GM12865 (cell line): ENCODE data around the gene LRRC34.

Experiments used
- DNase-seq: peaks from one replicate; pipeline ENCODE4 v3.0.0; 2010; ENCODE audit warnings: low read depth
- H3K4me3 ChIP-seq: 2 replicates; pipeline ENCODE4 v1.5.1; 2011; ENCODE audit warnings: mild to moderate bottlenecking, low read depth, low read length, control low read depth
- TF ChIP-seq, protein P1 (sequence below): IDR thresholded peaks from 2 replicates; pipeline ENCODE4 v1.5.1; 2011; ENCODE audit warnings: low read length, control low read depth, low read depth, inconsistent platforms; ENCODE audit not compliant: insufficient read depth; ENCODE audit errors: missing control alignments

The LRRC34 gene

DNA sequence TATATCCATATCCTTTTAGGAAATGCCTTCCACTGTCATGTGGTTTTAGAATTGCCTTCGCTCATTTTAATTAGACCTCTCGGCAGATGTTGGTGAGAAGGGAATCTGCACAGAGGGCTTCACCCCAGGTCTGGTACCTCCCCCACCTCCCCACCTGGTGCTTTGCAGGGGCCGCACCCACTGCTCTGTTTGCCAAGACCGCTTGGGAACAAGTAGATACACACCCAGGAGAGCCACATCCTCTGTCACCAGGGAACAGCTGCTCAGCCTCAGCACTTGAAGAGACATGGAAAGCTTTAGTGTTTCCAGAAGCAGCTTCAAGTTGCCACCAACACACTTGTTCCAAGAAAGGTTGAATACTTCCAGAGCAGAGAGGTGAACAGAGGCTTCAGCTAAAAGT is 35.2 kb upstream of the LRRC34 start:
- no peak for DNase-seq
- TF ChIP-seq, protein P1, sequence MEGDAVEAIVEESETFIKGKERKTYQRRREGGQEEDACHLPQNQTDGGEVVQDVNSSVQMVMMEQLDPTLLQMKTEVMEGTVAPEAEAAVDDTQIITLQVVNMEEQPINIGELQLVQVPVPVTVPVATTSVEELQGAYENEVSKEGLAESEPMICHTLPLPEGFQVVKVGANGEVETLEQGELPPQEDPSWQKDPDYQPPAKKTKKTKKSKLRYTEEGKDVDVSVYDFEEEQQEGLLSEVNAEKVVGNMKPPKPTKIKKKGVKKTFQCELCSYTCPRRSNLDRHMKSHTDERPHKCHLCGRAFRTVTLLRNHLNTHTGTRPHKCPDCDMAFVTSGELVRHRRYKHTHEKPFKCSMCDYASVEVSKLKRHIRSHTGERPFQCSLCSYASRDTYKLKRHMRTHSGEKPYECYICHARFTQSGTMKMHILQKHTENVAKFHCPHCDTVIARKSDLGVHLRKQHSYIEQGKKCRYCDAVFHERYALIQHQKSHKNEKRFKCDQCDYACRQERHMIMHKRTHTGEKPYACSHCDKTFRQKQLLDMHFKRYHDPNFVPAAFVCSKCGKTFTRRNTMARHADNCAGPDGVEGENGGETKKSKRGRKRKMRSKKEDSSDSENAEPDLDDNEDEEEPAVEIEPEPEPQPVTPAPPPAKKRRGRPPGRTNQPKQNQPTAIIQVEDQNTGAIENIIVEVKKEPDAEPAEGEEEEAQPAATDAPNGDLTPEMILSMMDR, result no peak
- H3K4me3 ChIP-seq, result no peak overlapping the region

DNA sequence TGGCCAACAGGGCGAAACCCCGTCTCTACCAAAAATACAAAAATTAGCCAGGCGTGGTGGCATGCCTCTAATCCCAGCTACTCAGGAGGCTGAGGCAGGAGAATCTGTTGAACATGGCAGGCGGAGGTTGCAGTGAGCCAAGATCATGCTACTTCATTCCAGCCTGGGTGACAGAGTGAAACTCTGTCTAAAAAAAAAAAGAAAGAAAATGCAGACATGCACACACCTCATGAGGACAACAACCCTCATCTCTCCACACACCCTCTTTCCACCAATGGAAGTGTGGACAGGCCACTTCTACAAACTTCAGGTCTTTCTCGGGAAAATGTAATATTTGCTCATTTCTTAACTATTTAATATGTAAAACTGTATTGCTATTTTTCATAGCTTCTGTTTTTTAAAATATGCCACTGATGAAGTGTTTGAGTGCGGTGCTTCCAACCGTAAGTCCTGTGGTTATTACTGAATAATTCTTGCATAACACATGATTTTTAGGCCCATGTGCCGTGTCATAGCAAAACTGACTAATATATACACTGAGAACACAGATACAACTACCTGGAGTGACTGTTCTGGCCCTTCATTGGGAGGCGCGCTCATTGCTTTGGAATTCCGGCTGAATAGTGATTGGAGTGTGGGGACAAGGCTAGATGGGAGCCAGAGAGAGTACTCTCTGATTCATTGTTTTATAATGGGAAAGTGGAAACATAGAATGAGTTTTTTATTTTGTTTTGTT is 33.9 kb upstream of the LRRC34 start:
- H3K4me3 ChIP-seq, result no peak overlapping the region
- TF ChIP-seq, protein P1, result no peak
- DNase-seq, result peak; percentile 80

DNA sequence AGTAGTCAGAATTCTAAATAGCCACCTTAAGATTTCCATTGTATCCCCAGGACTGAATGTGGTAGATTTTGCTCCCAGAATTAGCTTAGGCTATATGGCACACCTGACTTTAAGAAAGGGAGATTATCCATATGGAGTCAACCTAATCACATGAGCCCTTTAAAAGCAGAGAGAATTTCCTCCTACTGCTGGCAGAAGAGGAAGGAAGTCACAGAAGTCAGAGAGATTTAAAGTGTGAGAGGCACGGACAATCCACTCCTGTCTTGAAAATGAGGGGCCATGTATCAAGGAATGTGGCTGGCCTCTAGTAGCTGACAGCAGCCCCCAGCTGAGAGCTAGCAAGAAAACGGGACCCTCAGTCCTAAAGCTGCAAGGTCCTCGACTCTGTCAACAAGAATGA is 30.3 kb upstream of the LRRC34 start:
- TF ChIP-seq, protein P1, result no peak
- no peak overlapping the region for H3K4me3 ChIP-seq
- no peak for DNase-seq

DNA sequence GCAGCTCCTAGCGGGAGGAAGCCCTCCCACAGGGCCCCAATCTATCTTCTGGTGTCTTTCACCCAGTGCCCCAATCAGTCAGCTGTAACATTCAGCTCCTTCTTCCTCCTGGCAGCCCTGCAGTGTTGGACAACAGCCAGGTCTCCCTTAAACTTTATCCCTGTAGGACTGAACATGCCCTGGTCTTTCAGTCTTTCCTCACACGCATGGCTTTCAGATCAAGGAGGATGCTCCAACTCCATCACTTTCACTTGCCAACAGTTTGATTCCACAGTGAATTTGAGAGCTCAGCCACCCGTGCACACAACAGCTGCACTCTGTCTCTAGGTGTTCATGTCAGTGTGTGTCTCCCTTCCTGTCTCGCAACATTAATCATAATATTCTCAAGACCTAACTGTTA is 28.5 kb upstream of the LRRC34 start:
- DNase-seq, result peak; percentile 64
- TF ChIP-seq, protein P1, result no peak
- H3K4me3 ChIP-seq, result no peak overlapping the region

DNA sequence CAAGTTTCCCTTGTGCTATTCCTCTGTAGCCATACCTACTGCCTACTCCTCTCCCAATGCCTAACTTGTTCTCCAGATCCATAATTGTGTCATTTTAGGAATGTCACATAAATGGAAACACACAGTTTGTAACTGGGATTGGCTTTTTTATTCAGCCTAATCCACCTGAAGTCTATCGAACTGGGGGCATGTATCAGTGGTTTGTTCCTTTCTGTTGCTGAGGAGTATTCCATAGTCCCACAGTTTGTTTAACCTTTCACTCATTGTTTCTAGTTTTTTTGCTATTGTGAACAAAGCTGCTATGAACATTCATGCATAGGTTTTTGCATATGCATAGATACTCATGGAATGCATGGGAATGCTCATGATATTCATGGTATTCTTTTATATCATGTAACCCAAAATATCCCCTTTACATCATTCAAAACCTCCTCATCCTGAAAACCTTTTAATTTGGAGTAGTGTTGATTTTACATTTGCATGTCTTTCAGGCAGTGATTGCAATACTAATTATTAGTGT is 25.9 kb upstream of the LRRC34 start:
- TF ChIP-seq, protein P1, result no peak
- no peak for DNase-seq
- H3K4me3 ChIP-seq, result no peak overlapping the region

DNA sequence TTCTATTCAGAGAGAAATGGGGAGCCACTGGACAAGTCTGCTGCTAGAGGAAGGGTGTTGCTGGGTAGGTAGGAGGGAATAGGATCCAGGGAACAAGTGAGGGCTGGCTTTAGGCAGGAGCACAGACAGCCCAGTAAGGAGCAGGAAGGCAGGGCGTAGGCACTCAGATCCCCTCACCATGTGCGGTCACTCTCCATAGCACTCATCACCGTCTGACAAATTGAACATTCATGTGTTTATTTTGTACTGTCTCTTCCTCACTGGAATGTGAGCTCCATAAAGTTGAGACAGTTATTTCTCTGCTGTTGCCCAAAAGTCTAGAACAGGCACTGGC is 24.2 kb upstream of the LRRC34 start:
- TF ChIP-seq, protein P1, result no peak
- H3K4me3 ChIP-seq, result no peak overlapping the region

More for the DNA sequence above, 24.2 kb upstream of the LRRC34 start:
- no peak for DNase-seq
